T-helper 2 cell treated with Interferon-gamma antibody and Interleukin-4, amounts not matched to agents 100 ng/mL and 5 ng/mL, for 36 hours (primary cell): Measurements from ENCODE around the gene ANXA2. TPM values are rescaled to one million over a fixed set of nuclear protein-coding genes. Genes with fewer than 3 reads are reported as not detected.

Source experiments
- intact Hi-C: fragments of 100-400 bp; cut with micrococcal nuclease; formaldehyde crosslinking; loops from one replicate; pipeline ENCODE4 v1.15.1; 2023
- total RNA-seq: library from RNA; stranded (reverse); gene quantifications from 2 replicates; pipeline ENCODE4 v1.2.3, GENCODE V29; 2022

ANXA2 gene
- total RNA-seq, 1 donor from 2014 or later, result 510 TPM

GRCh38 chr15:60315878-60316277 is 81.9 kb downstream of the ANXA2 start:
- intact Hi-C loops, result no loop called here

GRCh38 chr15:60313906-60314305 is 83.9 kb downstream of the ANXA2 start:
- intact Hi-C loops, result no loop called here

GRCh38 chr15:60307034-60307433 is 90.8 kb downstream of the ANXA2 start:
- intact Hi-C loops, result no loop called here

GRCh38 chr15:60301024-60301423 is 96.8 kb downstream of the ANXA2 start:
- intact Hi-C loops, result no loop called here

GRCh38 chr15:60299452-60300047 is 98.2 kb downstream of the ANXA2 start:
- intact Hi-C loops, result no loop called here

Other genes with a start within 250 kb of the ANXA2 start
- 65.3 and 70.7 TPM in 2 replicates for gene ICE2, start 81.2 kb upstream of the ANXA2 start, total RNA-seq